H7 (cell line): ENCODE data around the gene LRRC14B. TPM values are rescaled to one million over a fixed set of nuclear protein-coding genes. Genes with fewer than 3 reads are reported as not detected.
"Not testable (repeated sequence)": the region's sequence is repeated elsewhere in the genome, so short reads cannot be mapped to it uniquely, and the experiment has no call there.

Experiments
- DNase-seq: peaks from one replicate; pipeline ENCODE4 v3.0.0; 2012
- H3K27me3 ChIP-seq: 2 replicates; pipeline ENCODE4 v1.6.0; 2011; ENCODE audit warnings: mild to moderate bottlenecking, low read length; ENCODE audit not compliant: control insufficient read depth, insufficient read depth
- H3K36me3 ChIP-seq: replicated peaks from 2 replicates; pipeline ENCODE4 v1.5.1; 2011; ENCODE audit warnings: low read length; ENCODE audit not compliant: control insufficient read depth, insufficient read depth
- H3K4me3 ChIP-seq: 2 replicates; pipeline ENCODE4 v1.5.1; 2011; ENCODE audit warnings: low read depth, mild to moderate bottlenecking, control low read depth, low read length, moderate library complexity; ENCODE audit not compliant: insufficient read depth
- total RNA-seq: library from RNA; depleted of rRNA; stranded (reverse); fragments of >200 nt; shearing (Covaris generic); gene quantifications from 2 replicates; pipeline ENCODE4 v1.2.3, GENCODE V29; 2014; rRNA removed

Gene LRRC14B
- total RNA-seq, 1 experiment from 2014 or later, result not detected

DNA sequence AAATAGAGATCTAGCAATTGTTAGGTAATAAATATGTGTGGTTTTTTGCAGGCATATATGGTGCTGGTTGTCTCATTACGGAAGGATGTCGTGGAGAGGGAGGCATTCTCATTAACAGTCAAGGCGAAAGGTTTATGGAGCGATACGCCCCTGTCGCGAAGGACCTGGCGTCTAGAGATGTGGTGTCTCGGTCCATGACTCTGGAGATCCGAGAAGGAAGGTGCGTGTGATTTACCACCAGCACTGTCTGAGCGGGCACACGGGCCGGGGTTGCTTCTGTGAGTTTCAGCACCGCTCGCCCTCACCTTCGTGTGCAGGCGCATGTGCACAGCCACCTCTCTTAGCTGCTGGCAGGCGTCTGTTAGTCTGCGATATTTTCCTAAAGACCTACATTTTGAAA lies 42.1 kb downstream of the LRRC14B start:
- not testable (repeated sequence) for H3K27me3 ChIP-seq, H3K4me3 ChIP-seq, DNase-seq
- H3K36me3 ChIP-seq, result peaks cover 20% of the 10 kb centered on the region

DNA sequence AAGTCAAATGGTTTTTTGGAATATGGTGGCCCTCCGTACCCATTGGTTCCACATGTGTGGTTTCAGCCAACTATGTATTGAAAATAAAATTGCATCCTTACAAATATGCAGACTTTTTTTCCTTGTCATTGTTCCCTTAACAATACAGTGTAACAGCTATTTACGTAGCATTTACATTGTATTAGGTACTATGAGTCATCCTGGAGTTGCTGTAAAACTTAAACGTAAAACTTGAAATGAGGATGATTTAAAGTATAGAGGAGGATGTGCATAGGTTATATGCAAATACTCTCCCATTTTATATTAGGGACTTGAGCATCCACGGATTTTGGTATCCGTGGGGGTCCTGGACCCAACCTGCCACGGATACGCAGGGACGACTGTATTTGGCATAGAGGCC lies 43.2 kb downstream of the LRRC14B start:
- Histone ChIP-seq H3K36me3 (peaks cover 16% of the 10 kb centered on the region), H3K27me3 (no peaks in the 10 kb centered on the region), H3K4me3 (no peak overlapping the region)
- DNase-seq, result no peak

DNA sequence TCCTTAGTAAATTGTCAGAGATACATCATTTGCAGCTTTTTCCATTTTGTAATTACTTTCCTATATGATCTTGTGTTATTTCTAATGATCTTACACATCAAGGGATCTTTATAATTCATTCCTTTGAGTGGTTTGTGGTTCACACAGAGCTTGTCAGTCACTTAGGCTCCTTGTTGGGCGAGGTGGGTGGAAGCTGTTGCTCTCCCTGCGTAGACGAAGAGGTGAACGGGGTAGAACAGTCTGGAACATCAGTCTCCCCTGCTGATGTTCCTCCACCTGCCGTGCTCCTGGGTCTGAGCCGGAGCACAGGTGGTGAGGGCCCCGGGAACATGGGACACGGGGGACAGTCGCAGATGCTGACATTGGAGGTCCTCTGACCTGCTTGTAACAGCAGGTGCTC lies 44.2 kb downstream of the LRRC14B start:
- H3K4me3 ChIP-seq, H3K27me3 ChIP-seq, DNase-seq: not testable (repeated sequence)
- peaks cover 16% of the 10 kb centered on the region for H3K36me3 ChIP-seq

DNA sequence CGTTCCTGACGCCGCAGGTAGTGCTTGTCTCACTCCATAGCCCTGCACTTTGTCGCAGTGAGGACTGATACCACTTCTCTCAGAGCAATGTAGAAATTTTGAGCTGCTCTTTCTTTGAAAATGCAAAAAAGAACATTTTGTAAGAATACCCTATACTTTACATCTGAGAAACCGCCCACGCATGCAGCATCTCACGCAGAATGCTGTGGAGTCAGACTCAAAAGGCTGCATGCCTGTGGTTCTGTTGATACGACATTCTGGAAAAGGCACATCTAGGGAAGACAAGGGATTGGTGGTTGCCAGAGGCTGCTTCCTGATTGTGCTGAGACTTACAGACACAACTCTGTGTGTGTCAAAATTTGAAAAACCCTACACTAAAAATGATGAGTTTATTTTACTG lies 46.6 kb downstream of the LRRC14B start:
- peaks cover 26% of the 10 kb centered on the region for H3K36me3 ChIP-seq
- not testable (repeated sequence) for H3K27me3 ChIP-seq, H3K4me3 ChIP-seq, DNase-seq

DNA sequence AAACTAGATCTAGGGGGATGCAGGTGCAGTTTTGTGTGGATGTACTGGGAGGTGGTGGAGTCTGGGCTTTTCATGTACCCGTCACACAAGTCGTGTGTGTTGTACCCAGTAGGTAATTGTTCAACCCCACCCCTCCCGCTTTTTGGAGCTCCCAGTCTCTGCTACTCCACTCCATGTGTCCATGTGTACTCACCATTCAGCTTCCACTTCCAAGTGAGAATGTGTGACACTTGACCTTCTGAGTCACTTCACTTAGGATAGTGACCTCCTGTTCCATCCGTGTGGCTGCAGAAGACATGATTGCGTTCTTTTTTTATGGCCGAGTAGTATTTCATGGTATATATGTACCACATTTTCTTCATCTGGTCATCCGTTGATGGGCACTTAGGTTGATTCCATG lies 49.3 kb downstream of the LRRC14B start:
- H3K4me3 ChIP-seq, DNase-seq, H3K27me3 ChIP-seq: not testable (repeated sequence)
- peaks cover 22% of the 10 kb centered on the region for H3K36me3 ChIP-seq

DNA sequence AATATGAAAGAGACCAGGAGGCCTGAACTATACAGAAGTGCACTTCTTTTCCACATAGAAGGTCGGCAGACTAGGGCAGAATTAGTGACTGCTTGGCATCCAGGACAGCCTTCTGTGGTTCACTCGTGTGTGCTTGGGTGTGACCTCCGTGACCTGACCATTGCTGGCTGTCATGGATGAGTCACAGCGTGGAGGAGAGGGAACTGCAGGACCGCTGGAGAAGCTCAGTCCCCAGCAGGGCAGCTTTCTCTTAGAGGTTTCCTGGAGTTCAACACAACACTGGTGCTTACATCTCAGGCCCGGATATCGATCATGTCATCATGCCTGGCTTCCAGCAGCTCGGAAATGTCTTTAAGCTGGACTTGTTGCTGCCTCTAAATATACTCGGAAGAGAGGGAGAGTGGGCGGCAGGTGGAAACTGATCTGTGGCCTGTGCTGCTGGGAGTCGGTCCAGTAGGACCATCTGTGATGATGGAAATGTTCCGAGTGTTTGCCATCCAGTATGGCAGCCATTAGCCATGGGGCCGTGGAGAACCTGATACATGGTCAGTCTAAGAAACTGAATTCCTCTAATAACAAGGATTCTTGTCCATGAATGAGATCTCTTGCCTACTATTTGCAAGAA lies 49.9 kb downstream of the LRRC14B start:
- not testable (repeated sequence) for DNase-seq, H3K4me3 ChIP-seq, H3K27me3 ChIP-seq
- peaks cover 21% of the 10 kb centered on the region for H3K36me3 ChIP-seq

DNA sequence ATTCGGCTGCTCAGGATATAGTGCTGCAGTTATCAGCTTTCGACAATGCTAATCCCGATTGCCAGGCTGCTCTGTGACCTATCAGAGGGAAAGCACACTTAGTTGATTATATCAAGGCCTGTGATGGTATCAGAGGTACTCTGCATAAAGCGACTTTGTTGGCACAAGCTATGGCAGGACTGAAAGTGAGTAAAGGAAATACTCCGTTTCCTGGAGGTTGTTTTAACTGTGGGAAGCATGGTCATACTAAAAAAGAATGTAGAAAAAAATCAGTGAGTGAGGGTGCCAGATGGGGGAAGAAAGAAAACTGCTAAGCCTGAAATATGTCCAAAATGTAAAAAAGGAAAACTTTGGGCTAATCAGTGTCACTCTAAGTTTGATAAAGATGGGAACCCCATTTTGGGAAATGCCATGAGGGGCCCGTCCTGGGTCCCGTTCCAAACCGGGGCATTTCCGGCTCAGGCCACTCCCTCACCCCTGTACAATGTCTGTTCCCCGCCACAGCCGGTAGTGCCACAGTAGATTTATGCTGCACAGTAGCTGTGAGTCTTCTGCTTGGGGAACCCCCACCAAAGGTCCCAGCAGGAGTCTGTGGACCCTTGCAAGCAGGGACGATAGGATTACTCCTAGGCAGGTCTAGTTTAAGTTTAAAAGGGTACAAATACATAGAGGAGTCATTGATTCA lies 52.5 kb downstream of the LRRC14B start:
- not testable (repeated sequence) for H3K27me3 ChIP-seq, DNase-seq
- H3K36me3 ChIP-seq, result peaks cover 22% of the 10 kb centered on the region

DNA sequence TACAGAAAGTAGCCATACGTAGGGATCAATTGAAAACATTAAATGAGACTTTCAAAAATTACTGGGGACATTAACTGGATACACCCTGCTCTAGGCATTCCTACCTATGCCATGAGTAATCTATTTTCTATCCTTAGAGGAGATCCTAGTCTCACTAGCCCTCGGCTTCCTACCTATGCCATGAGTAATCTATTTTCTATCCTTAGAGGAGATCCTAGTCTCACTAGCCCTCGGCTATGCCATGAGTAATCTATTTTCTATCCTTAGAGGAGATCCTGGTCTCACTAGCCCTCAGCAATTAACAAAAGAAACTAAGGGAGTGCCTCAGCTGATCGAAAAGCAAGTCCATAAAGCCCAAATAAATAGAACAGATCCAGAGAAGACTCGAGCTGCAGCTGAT lies 54.4 kb downstream of the LRRC14B start:
- DNase-seq, H3K4me3 ChIP-seq, H3K27me3 ChIP-seq: not testable (repeated sequence)
- H3K36me3 ChIP-seq, result peaks cover 22% of the 10 kb centered on the region

More for the DNA sequence above, 52.5 kb downstream of the LRRC14B start:
- H3K4me3 ChIP-seq, result not testable (repeated sequence)

Other genes with a start within 250 kb of the LRRC14B start
- 25.2 and 34.1 TPM in 2 replicates for gene PLEKHG4B, start 99.3 kb upstream of the LRRC14B start, total RNA-seq
- 3.3 and 4.4 TPM in 2 replicates for gene CCDC127, start 26.7 kb downstream of the LRRC14B start, total RNA-seq
- 93.4 and 112 TPM in 2 replicates for gene SDHA, start 26.8 kb downstream of the LRRC14B start, total RNA-seq
- gene PDCD6, start 80.2 kb downstream of the LRRC14B start, total RNA-seq, result 87.1 and 116 TPM in 2 replicates
- gene AHRR, start 130.2 kb downstream of the LRRC14B start, total RNA-seq, result 0.74 and 1.4 TPM in 2 replicates